ENCODE measurements around the gene TIMM8B. TPM values are rescaled to one million over a fixed set of nuclear protein-coding genes. Genes with fewer than 3 reads are reported as not detected.

Gene TIMM8B
- total RNA-seq, 1 donor from 2014 or later = 28.9 TPM

DNA sequence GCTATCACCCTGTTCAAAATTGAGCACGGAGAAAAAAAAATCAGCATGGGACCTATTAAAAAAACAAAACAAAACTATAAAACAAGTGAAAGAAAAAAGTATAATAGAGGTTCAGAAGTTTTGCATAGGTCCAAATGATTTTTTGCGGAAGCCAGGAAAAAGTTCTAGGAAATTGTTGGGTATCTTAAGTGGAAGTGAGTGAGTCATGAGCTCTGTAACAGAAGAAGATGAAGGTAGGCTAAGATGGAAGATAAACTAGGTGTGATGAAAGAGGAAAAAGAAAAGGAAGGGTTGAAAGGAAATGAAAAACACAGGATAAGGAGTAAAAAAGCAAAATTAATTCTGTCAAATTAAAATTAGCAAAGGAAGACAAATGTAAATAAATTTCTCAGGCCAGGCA is 27.9 kb upstream of the TIMM8B start:
- no peak for DNase-seq (ENCODE audit: low spot score in 2 of 2)
- no peak overlapping the region for H3K4me3 ChIP-seq
- no peaks in the 10 kb centered on the region for H3K9me3 ChIP-seq
- intact Hi-C loops (cut with DNase I) = no loop called here
- TF ChIP-seq, protein P1, sequence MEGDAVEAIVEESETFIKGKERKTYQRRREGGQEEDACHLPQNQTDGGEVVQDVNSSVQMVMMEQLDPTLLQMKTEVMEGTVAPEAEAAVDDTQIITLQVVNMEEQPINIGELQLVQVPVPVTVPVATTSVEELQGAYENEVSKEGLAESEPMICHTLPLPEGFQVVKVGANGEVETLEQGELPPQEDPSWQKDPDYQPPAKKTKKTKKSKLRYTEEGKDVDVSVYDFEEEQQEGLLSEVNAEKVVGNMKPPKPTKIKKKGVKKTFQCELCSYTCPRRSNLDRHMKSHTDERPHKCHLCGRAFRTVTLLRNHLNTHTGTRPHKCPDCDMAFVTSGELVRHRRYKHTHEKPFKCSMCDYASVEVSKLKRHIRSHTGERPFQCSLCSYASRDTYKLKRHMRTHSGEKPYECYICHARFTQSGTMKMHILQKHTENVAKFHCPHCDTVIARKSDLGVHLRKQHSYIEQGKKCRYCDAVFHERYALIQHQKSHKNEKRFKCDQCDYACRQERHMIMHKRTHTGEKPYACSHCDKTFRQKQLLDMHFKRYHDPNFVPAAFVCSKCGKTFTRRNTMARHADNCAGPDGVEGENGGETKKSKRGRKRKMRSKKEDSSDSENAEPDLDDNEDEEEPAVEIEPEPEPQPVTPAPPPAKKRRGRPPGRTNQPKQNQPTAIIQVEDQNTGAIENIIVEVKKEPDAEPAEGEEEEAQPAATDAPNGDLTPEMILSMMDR (IDR thresholded peaks at IDR 0.05) = no peak
- no peaks in the 10 kb centered on the region for H3K27me3 ChIP-seq
- H3K27ac ChIP-seq = no peak overlapping the region
- no peaks in the 10 kb centered on the region for H3K36me3 ChIP-seq
- peaks cover 0 to 4% of the 10 kb centered on the region in 2 donors for H3K4me1 ChIP-seq

DNA sequence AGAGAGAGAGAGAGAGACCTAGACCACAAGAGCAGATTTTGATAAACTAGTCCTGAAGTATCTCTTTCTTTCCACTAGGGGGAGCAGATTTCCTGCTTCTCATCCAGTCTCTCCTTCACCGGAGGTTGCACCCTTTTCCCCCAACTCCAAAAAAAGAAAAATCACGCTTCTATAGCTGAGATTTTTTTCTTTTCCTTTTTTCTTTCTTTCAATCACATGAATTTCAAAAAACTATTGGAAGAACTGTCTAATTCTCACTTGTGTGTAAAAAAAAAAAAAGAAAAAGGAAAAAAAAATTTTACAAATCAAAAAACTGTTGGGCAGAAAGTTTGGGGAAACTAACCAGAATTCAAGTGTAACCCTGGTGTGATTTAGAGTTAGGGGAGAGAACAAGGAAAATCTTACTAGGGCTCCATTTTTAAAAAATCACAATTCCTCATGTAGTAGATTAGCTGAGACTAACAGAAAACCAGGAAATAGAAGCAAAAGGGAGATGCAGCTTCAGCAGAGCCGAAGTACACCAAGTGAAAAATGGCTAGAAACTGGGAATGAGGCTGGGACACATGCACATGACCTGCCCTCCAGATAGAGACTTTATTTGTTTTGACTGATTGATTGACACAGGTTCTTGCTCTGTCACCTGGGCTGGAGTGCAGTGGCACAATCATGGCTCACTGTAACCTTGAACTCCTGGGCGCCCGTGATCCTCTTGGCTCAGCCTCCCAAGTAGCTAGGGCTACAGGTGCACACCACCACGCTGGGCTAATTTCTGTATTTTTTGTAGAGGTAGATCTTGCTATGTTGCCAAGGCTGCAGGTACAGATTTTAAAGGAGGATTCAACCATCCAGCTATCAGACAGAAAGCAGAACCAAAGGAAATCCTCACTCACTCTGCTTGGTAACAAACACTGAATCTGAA is 27.2 kb upstream of the TIMM8B start:
- Histone ChIP-seq H3K4me1 (peaks cover 0 to 4% of the 10 kb centered on the region in 2 donors), H3K9me3 (no peaks in the 10 kb centered on the region), H3K4me3 (peak overlapping the region in 1 of 2 donors; percentile 25), H3K27me3 (no peaks in the 10 kb centered on the region), H3K27ac (no peak overlapping the region), H3K36me3 (no peaks in the 10 kb centered on the region)
- TF ChIP-seq, protein P1 (IDR thresholded peaks at IDR 0.05) = peak; percentile 56 to 66 (median 56)
- intact Hi-C loops (cut with DNase I) = loop anchor here (1.0 kb wide), 1 partner anchor 62 kb away; the partner anchor contains the start of gene BCO2
- no peak for DNase-seq (ENCODE audit: low spot score in 2 of 2)

DNA sequence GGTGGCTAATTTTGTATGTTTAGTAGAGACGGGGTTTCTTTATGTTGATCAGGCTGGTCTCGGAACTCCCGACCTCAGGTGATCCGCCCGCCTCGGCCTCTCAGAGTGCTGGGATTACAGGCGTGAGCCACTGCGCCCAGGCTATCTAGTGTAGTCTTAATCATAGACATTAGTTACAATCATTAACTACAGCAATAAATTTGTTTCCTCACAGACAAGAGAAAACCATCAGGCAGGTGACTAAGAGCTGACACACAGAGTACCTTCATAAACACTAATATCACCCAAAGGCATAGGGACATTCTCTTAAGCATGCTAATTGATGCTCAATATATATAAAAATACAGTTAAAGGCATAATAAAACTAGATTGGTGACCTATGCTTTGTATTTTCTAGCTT is 19.5 kb upstream of the TIMM8B start:
- no peaks in the 10 kb centered on the region for H3K4me1 ChIP-seq
- H3K9me3 ChIP-seq = no peaks in the 10 kb centered on the region
- no peak for DNase-seq (ENCODE audit: low spot score in 2 of 2)
- H3K36me3 ChIP-seq = no peaks in the 10 kb centered on the region
- intact Hi-C loops (cut with DNase I) = no loop called here
- TF ChIP-seq, protein P1 (IDR thresholded peaks at IDR 0.05) = no peak
- no peak overlapping the region for H3K4me3 ChIP-seq
- H3K27ac ChIP-seq = no peak overlapping the region
- H3K27me3 ChIP-seq = no peaks in the 10 kb centered on the region

DNA sequence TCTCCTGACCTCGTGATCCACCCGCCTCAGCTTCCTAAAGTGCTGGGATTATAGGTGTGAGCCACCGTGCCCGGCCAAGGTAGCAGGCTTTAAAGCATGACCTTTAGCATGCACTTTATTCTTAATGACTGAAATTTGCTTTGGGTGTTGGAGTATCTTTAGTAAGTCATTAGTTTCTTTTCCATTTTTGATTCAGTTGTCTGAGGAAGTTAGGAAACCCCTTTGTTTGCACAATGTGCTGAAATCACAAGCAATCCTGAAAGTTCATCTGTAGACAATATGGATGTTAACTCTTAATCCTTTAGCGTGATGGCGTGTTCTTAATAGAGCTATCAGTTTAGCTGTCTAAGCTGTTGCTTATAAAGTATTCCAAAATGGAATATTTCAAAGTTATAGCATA is 16.9 kb upstream of the TIMM8B start:
- no peaks in the 10 kb centered on the region for H3K9me3 ChIP-seq
- TF ChIP-seq, protein P1 (IDR thresholded peaks at IDR 0.05) = no peak
- H3K27ac ChIP-seq = no peak overlapping the region
- H3K27me3 ChIP-seq = no peaks in the 10 kb centered on the region
- no peaks in the 10 kb centered on the region for H3K4me1 ChIP-seq
- DNase-seq (ENCODE audit: low spot score in 2 of 2) = no peak
- no peaks in the 10 kb centered on the region for H3K36me3 ChIP-seq
- intact Hi-C loops (cut with DNase I) = no loop called here
- H3K4me3 ChIP-seq = no peak overlapping the region

DNA sequence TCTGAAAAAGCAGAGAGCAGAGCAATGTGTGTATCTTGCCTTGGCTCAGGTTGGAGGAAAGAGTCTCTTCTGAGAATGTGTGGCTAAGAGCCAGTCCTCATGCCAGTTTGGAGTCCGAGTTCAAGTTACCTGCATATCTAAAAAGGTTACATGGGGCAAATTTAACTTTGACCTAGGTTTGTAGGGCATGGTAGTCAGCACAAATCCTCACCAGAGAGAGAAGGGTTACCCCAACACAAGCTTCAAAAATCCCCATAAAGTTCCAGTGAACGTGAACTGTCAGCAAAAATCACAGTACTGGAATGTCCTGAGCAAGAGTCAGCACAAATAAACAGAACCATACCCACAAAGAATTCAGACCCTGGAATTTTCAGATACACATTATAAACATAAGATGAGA is 13.9 kb upstream of the TIMM8B start:
- Histone ChIP-seq H3K4me1 (no peaks in the 10 kb centered on the region), H3K4me3 (no peak overlapping the region), H3K36me3 (peaks cover 0 to 20% of the 10 kb centered on the region in 2 donors), H3K9me3 (no peaks in the 10 kb centered on the region), H3K27me3 (no peaks in the 10 kb centered on the region), H3K27ac (no peak overlapping the region)
- no peak for DNase-seq (ENCODE audit: low spot score in 2 of 2)
- intact Hi-C loops (cut with DNase I) = no loop called here
- TF ChIP-seq, protein P1 (IDR thresholded peaks at IDR 0.05) = no peak
